Thyroid gland (tissue), 4 donors: ENCODE results near the gene PLAC8. TPM values are rescaled to one million over a fixed set of nuclear protein-coding genes. Genes with fewer than 3 reads are reported as not detected.
"Not testable (repeated sequence)": the region's sequence is repeated elsewhere in the genome, so short reads cannot be mapped to it uniquely, and the experiment has no call there.

ENCODE experiments used
- DNase-seq, 2 donors: peaks; one replicate each; pipeline ENCODE4 v3.0.0-alpha.2; 2019
- H3K27ac ChIP-seq, 3 donors: fragments of 200-600 bp; sonication (generic); 1 replicate in 2 of 3; 2 replicates in 1 of 3; pipeline ENCODE4 v1.5.1; 2016 to 2019; ENCODE audit warnings: mild to moderate bottlenecking in 1 of 3, moderate library complexity in 1 of 3
- H3K27me3 ChIP-seq: fragments of 200-600 bp; sonication (generic); one replicate; pipeline ENCODE4 v1.5.1; 2019
- H3K36me3 ChIP-seq, 2 donors: fragments of 200-600 bp; sonication (generic); one replicate each; pipeline ENCODE4 v1.5.1; 2016 to 2019
- H3K4me1 ChIP-seq, 2 donors: fragments of 200-600 bp; sonication (generic); one replicate each; pipeline ENCODE4 v1.5.1; 2017 to 2019
- H3K4me3 ChIP-seq, 3 donors: fragments of 200-600 bp; sonication (generic); replicated peaks in 1 of 3; 1 replicate in 2 of 3; 2 replicates in 1 of 3; pipeline ENCODE4 v1.5.1; 2016; ENCODE audit warnings: mild to moderate bottlenecking in 1 of 3
- H3K9me3 ChIP-seq: fragments of 200-600 bp; sonication (generic); one replicate; pipeline ENCODE4 v1.5.1; 2017
- POLR2A ChIP-seq, 2 donors: fragments of 450-650 bp; IDR thresholded peaks; one replicate each; pipeline ENCODE4 v1.6.1; 2017; ENCODE audit warnings: antibody characterized with exemption in 2 of 2, mild to moderate bottlenecking in 2 of 2, moderate library complexity in 1 of 2
- WGBS, 2 donors: methylation state at CpG; one replicate each; pipeline ENCODE4 v1.1.5; 2017; 5-methylcytosine and 5-hydroxymethylcytosine counted together
- intact Hi-C: fragments of 100-400 bp; cut with DNase I; formaldehyde crosslinking; loops from one replicate; pipeline ENCODE4 v1.15.1; 2023
- total RNA-seq, 4 donors: library from RNA; depleted of rRNA; stranded (reverse); fragments of >200 nt; gene quantifications; one replicate each; pipeline ENCODE4 v1.2.3, GENCODE V29; 2016
- TF ChIP-seq, protein P1 (sequence below), 6 experiments: fragments of 200-600 bp in 3 of 6; fragments of 450-650 bp in 3 of 6; sonication (generic) in 3 of 6; IDR thresholded peaks; one replicate each; pipeline ENCODE4 v1.5.1; 2016 to 2019; ENCODE audit warnings: antibody characterized with exemption in 6 of 6, mild to moderate bottlenecking in 2 of 6, inconsistent platforms in 1 of 6, moderate library complexity in 1 of 6

PLAC8 gene
- total RNA-seq, 4 donors from 2014 or later = 0.44 to 3.7 (median 2.0) TPM

DNA sequence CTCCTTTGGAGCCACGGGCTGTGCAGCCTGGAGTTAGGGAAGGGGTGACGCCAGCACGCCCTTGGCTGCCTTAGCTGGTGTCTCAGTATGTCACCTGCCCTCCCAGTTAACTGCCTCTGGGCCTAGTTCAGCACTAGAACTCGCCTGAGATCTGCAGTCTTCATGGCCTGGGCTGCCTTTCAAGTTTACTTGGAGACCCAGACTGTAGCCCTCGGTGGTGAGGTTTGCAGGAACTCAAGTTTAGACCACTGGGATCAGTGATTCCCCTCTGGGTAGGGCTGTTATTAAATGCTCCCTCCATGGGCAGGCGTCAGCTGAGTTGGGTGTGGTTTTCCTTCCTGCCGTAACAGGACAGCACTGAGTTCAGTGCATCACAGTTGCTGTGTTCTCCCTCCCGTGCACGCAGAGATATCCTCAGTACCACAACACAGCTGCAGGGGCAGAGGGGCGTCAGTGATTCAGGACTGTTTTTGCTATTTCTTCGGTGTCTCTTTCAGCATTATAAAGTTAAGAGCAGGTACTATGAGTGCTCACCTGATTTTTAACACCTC is 30.5 kb downstream of the PLAC8 start:
- no peaks in the 10 kb centered on the region for H3K9me3 ChIP-seq
- intact Hi-C loops = no loop called here
- no peak for TF ChIP-seq POLR2A (IDR thresholded peaks at IDR 0.05)
- TF ChIP-seq, protein P1, sequence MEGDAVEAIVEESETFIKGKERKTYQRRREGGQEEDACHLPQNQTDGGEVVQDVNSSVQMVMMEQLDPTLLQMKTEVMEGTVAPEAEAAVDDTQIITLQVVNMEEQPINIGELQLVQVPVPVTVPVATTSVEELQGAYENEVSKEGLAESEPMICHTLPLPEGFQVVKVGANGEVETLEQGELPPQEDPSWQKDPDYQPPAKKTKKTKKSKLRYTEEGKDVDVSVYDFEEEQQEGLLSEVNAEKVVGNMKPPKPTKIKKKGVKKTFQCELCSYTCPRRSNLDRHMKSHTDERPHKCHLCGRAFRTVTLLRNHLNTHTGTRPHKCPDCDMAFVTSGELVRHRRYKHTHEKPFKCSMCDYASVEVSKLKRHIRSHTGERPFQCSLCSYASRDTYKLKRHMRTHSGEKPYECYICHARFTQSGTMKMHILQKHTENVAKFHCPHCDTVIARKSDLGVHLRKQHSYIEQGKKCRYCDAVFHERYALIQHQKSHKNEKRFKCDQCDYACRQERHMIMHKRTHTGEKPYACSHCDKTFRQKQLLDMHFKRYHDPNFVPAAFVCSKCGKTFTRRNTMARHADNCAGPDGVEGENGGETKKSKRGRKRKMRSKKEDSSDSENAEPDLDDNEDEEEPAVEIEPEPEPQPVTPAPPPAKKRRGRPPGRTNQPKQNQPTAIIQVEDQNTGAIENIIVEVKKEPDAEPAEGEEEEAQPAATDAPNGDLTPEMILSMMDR (IDR thresholded peaks at IDR 0.05) = no peak
- peaks cover 0 to 5% of the 10 kb centered on the region in 2 donors for H3K4me1 ChIP-seq
- no peaks in the 10 kb centered on the region for H3K36me3 ChIP-seq
- H3K27ac ChIP-seq = no peak overlapping the region
- 72 to 86% methylated on average over 9 to 11 of the region's 11 CpGs for WGBS, 2 donors
- peak in 1 of 2 donors; percentile 4 for DNase-seq
- H3K27me3 ChIP-seq = no peaks in the 10 kb centered on the region
- no peak overlapping the region for H3K4me3 ChIP-seq

DNA sequence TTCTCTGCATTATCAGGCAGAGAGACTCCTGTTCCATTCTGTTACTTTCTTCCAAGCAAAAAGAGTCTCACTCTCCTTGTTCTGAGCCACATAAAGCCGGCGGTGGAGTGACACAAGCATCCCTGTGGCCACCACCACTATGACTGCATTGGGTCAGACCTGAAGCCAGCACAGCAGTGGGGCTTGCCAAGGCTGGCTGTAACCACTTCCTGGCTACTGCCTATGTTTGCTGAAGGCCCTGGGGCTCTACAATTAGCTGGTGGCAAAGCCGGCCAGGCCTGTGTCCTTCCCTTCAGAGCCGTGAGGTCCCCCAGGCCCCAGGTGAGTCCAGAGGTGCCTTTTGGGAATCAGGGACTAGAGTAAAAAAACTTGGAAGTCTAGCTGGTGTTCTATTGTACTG is 31.8 kb downstream of the PLAC8 start:
- 80 to 96% methylated on average over 4 of the region's 4 CpGs for WGBS, 2 donors
- Histone ChIP-seq H3K9me3 (no peaks in the 10 kb centered on the region), H3K4me3 (no peak overlapping the region), H3K27me3 (no peaks in the 10 kb centered on the region), H3K36me3 (no peaks in the 10 kb centered on the region), H3K27ac (no peak overlapping the region), H3K4me1 (peaks cover 0 to 5% of the 10 kb centered on the region in 2 donors)
- no peak for DNase-seq
- TF ChIP-seq POLR2A (IDR thresholded peaks at IDR 0.05) = no peak
- TF ChIP-seq, protein P1 (IDR thresholded peaks at IDR 0.05) = no peak
- intact Hi-C loops = no loop called here

DNA sequence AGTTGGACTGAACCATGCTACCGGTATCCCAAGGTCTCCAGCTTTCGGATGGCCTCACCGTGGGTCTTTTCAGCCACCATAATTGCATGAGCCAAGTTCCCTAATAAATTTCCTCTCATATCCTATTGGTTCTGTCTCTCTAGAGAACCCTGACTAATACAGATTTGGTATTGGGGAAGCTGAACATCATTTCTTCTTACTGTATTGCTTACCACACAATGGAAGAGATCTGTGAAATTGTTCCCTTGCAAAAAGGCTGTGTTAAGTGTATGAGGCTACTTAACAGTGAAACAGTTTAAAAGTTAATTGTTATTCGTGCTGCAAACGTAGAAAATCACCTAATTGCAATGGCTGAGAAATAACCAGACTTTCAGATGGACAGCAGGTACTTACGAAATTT is 34.0 kb downstream of the PLAC8 start:
- H3K27ac ChIP-seq = no peak overlapping the region
- intact Hi-C loops = no loop called here
- no peak for TF ChIP-seq POLR2A (IDR thresholded peaks at IDR 0.05)
- TF ChIP-seq, protein P1 (IDR thresholded peaks at IDR 0.05) = no peak
- no peak for DNase-seq
- 75 to 85% methylated on average over 6 of the region's 6 CpGs for WGBS, 2 donors
- no peaks in the 10 kb centered on the region for H3K9me3 ChIP-seq
- no peaks in the 10 kb centered on the region for H3K27me3 ChIP-seq
- no peak overlapping the region for H3K4me3 ChIP-seq
- peaks cover 9 to 13% of the 10 kb centered on the region in 2 donors for H3K36me3 ChIP-seq
- H3K4me1 ChIP-seq = peaks cover 0 to 5% of the 10 kb centered on the region in 2 donors

DNA sequence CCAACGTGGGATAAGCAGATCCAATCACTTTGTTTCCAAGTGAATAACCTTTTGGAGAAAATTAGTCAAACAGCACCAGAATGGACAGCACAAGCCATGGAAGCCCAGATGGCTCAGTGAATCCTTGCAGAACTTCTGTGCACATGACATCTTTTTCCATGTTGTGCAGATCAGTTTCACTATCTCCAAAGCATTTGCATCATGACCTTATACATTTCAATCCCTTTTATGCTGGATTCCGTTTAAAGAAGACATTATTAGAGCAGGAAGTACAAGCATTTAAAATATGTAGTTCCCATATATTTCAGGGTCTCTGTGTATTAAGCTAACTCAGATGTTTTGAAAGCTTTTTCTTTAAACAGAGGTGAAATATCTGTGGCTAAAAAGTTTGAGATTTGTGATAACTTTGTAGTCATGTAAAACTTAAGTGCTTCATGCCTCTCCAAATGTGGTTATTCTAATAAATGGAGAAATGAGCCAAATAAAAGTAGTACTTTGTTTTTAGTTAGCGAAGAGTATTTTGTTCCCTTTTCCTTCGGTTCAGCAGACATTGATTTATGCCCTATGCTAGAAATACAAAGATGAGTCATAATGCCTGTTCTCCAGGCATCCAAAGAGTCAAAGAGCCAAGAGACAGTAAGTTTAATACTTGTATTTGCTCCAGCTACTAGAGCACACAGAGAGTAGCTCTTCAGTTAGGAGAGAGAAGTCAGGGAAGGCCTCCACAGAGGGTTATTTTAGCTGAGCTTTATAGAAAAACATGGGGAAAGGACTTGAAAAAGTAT is 39.0 kb downstream of the PLAC8 start:
- peaks cover 13 to 23% of the 10 kb centered on the region in 2 donors for H3K36me3 ChIP-seq
- no peaks in the 10 kb centered on the region for H3K4me1 ChIP-seq
- no peaks in the 10 kb centered on the region for H3K27me3 ChIP-seq
- H3K9me3 ChIP-seq = no peaks in the 10 kb centered on the region
- H3K4me3 ChIP-seq = no peak overlapping the region
- TF ChIP-seq POLR2A (IDR thresholded peaks at IDR 0.05) = no peak
- TF ChIP-seq, protein P1 (IDR thresholded peaks at IDR 0.05) = no peak
- H3K27ac ChIP-seq = no peak overlapping the region
- WGBS, 2 donors = 75 to 85% methylated on average over 4 of the region's 4 CpGs
- intact Hi-C loops = loop anchor here (10.0 kb wide), 1 partner anchor 189 kb away; no protein-coding TSS in a partner anchor
- no peak for DNase-seq

GRCh38 chr4:83074783-83075182 is 39.7 kb downstream of the PLAC8 start:
- H3K9me3 ChIP-seq, H3K27me3 ChIP-seq, H3K27ac ChIP-seq, H3K4me1 ChIP-seq, DNase-seq, H3K4me3 ChIP-seq: not testable (repeated sequence)
- 95 to 97% methylated on average over 7 of the region's 7 CpGs for WGBS, 2 donors
- intact Hi-C loops = loop anchor here (10.0 kb wide), 1 partner anchor 190 kb away; no protein-coding TSS in a partner anchor
- H3K36me3 ChIP-seq = peaks cover 13 to 23% of the 10 kb centered on the region in 2 donors
